T-helper 9 cell (primary cell): Measurements from ENCODE around the gene IKZF2.

Source experiments
- DNase-seq: peaks from one replicate; pipeline ENCODE4 v3.0.0-alpha.2; 2020

The IKZF2 gene

DNA sequence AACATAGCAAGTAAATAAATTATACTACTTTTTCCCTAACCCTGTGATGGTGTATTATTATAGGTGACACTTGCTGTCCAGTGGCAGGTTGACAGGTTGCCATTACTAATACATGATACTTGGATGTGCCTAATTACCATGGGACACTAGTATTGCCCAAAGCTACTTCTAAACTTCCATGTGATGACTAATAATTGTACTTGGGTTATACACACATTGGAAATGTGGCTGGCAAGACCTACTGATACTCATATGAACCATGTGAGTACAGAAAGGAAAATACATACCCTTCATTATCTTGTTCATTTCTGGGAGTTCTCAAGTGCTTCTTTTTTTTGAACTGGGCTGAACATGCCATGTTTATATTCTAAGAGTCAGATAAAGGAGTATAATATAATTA lies 156.4 kb downstream of the IKZF2 start:
- no peak for DNase-seq

DNA sequence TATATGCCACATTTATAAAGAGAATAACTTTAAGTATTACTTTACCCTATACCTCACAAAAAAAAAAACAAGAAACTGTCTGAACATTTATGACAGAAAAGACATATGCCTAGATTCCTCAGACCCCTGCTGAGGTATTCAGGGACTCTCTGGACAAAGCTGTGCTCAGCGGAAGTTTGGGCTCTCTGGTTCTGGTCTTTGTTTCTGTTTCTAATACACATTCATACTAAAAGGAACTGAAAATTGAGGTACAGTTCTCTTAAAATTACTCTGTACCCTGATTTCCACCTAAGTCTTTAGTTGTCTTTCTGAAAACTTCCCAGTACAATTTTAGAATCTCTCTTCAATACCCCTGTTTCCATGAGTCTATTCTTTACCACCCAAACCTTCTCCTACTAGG lies 160.3 kb downstream of the IKZF2 start:
- no peak for DNase-seq

DNA sequence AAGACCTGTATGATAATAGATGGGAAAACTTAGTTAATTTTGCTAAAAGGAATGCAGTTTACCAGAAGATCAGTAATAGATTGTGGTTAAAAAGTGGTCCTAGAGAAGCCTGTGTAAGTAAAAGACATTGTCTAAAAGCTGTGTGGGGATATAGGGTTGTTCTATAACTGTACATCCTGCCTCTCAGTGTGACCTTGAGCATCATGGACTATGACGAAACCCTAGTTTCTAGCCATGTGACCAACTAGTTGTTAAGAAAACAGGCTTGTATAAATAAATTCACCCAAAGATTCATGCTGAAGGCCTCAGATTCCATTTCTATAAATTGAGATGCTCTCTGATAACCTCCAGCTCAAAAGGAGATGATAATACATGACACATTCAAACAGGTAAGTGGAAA lies 160.7 kb downstream of the IKZF2 start:
- no peak for DNase-seq

DNA sequence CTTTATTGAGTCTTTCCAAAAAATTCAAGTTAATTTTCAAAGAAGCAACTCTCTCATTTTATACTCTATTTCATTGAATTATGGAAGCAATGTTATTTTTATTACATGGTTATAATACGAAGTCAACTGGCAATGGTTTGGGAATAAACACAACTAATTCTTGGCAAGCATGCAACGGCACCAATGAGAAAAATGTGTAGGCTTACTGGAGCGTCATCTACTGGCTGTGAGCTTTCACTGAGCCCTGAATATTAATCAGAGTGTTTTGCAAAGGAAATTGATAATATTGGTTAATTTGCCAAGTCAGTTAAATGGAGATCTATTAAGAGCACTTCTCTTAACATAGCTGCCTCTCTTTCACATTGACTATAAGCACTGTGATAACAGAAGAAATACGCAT lies 163.9 kb downstream of the IKZF2 start:
- DNase-seq, result no peak

DNA sequence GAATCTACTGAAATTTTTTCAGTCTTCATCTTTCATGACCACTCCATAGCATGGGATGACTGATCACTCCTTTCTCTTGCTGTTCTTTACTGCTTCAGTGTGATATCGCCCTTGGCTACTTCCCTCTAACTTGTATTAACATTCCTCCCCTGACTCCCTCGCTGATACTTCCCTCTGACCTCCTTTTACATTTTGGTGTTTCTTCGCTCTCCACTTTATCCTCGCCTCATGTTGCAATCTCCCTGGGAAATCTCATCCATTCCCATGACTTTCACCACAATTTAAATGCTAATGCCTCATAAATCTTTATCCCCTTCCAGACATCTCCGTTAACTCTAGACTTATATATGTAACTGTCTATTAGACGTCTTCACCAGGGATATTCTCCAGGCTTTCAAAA lies 167.3 kb downstream of the IKZF2 start:
- DNase-seq, result no peak

DNA sequence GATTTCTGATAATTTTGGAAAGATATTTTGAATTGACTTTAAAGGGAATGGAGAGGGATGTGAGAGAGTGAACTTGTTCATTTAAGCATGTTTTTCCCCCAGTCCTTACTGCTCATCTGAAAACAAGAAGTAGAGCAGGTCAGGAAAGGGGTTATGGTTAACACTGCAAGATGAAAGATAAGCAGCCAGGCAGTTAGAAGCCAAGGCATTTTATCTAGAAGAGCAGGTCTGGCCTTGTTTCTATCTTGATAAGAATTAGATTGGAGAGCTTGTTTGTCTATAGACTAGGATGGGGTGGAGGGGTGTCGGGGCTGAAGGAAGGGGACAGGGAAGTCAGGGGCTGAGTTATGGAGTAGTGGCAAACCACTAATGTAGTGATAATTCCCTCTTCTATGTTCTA lies 171.6 kb downstream of the IKZF2 start:
- no peak for DNase-seq

DNA sequence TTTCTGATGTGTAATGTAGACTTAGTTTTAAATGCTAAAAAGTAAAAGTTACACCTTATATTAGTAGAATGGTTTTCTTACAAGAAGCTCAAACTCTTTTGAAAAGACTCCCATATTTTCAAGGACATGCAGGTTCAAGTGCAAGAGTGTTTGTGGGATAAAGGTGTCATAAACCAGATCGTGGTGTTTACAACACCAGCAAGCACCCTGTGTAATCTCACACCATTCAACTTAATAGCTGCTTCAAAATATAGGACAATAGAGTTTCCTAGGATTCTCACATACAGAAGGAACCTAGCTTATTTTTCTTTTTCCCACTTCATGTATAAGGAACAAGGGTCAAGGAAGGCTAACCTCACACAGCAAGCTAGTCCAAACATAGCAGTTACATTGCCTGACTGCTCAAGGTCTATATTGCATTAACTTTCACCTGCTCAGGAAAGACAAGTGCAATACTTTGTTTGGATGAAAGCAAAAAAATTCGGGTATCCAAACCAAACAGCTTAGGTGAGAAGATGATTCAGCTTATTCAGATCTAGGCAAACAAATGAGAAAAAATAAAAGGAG lies 172.3 kb downstream of the IKZF2 start:
- no peak for DNase-seq

DNA sequence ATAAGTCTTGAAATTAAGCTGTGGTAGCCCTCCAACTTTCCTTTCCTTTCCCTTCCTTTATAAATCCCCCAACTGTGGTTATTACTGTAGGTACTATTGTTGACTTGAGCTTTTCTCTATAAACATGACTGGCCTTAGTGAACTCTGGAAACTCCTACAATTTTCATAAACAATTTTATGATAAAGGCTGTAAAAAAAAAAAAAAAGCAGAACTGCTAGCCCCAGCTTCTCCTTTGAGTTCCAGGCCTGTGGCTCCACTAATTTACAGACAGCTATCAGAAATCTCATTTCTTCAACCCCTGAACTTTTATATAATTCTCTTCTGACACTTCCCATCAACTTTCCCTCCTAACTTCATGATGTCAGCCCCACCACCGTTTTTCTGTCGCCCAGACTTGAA lies 174.3 kb downstream of the IKZF2 start:
- DNase-seq, result no peak

DNA sequence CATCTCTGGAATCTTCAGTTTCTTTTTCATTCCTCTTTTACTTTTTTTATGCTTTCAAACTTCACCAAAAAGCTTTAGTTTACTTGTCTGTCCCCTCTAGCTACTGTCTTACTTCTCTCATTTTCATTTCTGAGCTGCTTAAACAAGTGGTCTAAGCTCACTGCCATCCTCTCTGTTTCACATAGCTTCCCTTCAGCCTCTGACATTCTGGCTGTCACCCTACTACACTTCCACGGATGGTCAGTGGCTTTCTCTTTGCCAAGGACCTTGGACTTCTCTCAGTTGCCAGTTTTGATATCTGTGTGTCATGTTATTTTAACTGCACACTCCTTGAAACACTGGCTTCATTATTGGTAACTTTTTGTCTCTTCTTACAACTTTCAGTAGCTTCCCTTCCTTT lies 176.1 kb downstream of the IKZF2 start:
- DNase-seq, result no peak

DNA sequence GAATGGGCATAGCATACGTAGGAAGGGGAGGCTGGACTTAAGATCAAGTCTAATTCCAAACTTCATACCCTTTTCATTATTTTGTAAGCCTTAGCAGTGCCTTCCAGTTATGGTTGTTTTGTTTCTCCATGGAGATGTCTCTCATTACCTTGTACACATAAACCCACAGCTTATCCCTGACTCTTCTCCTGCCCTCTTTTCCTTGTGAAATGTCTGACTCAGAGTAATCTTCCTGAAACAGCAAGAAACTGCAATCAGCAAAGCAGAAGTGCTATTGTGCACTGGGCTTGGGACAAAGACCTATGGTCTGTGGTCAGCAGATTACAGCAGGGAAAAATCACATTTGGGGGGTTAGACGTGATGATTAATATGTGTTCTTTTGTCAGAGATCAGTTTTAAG lies 176.7 kb downstream of the IKZF2 start:
- DNase-seq, result no peak

DNA sequence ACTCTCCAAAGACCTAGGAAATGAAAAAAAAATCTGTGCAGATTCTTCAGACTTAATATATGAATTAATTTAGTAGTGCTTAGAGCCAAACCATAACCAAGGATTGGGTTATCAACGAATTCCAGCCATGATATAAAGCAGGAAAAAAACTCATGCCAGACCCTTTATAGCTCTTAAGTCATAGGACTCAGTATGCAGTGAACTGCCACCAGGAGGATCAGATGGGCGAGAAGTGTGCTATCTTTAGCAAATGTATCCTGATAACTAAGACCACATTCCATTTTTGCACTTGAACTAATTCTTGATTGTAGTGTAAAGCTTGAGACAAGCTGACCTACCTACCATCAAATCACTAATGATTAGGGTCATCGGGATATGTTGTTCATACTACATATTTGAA lies 178.1 kb downstream of the IKZF2 start:
- no peak for DNase-seq

DNA sequence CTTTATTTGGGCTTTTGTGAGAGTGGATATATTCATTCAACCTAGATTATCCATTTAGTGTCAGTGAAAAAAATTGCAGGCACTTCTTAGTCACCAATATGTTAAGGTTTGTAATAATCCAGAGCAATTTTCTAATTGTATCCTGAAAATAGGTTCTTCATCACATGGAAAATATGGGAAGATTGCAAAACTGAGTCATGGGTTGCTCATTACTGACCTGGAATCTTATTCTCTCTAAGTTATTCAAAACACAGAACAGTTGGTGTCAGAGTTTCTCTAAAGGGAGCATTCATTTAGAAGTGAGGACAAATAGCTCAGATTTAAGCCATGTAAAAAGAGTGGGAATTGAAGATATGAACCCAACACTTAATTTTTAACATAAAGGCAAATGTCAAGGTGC lies 181.3 kb downstream of the IKZF2 start:
- no peak for DNase-seq

DNA sequence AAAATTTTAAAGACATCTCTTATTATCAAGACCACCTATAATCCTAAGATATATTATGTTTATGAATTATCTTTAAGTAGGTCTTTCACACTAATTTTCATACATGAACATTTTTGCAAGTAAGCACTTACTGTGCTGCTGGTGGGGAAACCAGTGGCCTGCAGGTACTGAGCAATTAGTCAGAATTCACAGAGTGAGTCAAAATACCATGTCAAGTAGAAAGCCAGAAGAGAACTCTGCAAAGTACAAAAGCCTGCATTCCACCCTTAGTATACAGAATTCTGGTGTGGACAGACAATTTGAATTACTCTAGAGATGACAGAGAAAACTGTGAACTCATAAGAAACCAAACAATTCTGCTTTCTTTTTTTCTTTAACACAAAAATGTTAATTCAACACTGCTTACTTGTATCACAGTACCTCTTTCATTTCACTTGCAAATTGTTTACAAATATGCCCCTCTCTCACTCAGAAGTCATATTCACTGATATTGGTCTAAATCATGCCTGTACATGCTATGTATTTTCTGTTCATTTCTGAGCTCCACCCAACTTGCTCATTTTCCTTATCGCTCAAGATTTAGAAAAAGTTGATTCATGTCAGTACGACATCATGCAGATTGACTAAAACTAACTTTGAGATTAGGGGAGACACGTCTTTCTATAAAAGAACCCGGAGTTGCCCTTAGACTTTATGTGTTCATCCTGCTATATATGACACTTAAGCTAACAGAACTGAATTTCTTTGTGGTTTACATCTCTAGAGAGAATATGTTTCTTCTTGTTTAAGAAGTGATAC lies 182.9 kb downstream of the IKZF2 start:
- no peak for DNase-seq

DNA sequence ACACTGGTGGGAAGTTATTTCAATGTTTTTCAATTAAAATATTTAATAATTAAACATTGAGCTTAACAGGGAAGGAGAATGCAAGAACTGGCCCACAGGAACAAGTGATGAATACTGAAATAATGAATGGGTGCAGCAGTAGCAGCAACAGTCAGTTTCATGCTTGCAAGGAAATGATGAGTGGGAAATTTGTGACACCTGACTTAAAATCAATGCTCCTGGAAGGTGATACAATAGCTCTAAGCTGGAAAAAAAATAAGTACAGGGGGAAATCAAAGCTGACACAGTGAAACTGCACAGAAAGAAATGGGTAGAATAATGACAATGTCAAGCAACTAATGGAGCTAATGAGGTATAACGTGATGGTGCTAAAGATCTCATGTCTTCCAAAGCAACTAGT lies 184.5 kb downstream of the IKZF2 start:
- DNase-seq, result no peak

DNA sequence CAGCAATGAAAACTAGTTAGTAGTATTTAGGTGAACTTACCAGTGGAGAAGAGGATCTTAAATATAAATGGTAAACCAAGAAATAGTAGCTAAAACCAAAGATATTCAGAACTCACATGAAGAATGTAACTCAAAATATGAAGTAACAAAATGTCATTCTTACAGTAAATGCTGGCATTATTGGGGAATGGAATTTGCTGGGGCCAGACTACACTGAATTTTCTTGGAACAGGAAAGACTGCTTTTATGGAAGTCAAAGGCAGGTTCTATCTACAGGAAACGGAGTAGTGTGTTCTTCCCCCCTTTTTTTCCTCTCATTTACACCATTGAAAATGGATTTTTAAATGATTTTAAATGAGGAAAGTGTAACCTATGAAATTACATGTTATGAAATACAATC lies 188.7 kb downstream of the IKZF2 start:
- DNase-seq, result no peak

DNA sequence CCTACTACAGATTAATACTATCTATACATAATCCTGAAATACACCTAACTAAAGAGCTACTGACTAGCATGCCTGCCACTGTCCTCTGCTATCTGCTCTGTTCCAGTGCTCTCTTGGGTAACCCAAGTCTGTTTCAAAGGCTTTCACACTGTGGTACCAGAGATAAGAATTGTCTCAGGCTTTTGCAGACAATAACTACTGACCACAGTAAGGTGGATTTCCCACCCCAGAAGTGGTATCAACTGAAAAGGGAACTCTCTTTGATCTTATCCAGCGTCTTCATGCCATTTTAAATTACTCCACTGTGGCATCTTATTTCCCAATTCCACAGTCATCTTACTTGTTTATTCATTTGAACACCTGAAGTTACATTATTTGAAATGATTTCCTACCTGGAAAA lies 190.2 kb downstream of the IKZF2 start:
- no peak for DNase-seq

DNA sequence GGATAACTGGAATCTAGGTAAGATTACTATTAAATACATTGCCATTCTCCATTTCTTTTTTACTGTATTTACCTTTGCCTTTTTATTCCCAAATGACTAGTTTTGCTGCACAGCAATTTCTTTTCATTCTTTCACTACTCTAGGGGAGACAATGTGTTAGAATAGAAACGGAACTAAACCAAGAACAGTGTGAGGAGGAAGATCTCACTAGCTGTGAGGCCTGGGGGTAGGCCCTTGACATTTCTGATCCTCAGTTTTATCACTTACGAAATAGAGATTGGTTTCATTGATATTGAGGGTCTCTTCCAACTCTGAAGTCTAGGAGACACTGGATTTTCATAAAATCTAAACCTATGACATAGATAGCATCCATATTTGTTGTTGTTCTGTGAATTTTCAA lies 191.1 kb downstream of the IKZF2 start:
- no peak for DNase-seq

DNA sequence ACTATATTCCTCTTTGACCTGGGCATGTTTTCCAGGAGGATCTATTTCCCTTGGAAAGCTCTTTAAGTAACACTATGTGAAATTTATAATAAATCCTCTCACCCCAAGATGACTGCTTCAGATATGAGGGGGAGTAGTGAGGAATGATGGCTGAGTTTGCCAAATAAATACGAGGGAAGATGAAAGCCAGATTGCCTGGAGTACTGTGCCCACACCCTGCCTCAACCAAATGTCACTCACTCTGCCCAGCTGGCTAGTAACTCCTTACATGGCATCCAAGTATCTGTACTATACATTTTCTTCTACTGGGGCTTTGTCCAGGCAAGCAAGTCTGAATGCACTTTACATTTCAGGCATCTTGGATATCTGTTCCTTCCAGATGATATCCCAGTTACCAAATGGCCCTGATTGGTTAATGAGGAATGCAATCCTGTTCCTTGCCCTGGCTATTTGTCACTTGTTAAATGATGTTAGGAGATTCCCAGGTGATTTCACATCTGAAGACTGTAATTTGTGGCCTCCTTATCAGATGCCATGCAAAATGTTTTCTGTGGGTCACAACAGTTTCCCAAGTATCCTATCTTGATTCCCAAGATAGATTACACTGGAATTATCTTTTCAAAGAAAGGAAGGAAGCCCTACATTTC lies 191.8 kb downstream of the IKZF2 start:
- DNase-seq, result no peak

DNA sequence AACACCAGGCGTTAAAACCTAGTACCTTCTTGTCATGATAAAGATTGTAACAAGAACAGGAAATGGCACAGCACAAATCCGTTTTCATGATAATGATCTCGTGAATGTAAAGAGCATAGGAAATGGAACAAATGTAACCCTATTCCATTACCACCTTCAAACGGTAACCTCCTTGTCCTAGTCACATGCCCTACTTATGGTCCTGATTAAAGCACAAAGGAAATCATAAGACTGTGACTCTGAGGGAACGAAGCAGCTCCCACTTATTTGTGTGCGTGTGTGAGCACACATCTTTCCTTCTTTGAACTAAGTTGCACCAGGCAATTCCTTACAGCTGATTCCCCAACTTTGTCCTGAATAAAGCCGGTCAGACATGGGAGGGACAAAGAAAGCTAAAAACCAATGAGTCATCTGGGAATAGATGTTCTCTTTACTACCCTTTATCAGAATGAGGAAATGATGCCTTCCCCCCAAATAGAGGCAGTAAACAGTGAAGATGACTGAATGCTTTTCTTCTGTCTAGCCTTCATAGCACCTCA lies 192.6 kb downstream of the IKZF2 start:
- no peak for DNase-seq

DNA sequence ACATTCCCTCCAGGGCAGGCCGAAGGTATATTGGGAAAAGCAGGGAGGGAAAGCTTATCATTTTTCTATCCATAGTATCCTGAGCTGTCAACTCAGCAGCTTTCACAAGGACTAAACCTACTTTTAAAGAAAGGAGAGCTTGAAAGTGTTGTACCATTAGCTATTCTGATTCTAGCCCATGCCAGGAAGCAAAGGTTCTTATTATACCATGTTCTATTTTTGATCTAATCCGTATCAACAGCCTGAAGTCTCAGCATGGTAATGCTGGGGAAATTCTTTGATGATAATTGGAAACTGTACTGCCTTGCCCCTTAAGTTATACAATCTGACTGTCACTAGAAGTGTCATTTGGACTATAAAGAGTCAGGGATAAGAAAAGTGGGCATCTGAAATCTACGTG lies 193.3 kb downstream of the IKZF2 start:
- no peak for DNase-seq

DNA sequence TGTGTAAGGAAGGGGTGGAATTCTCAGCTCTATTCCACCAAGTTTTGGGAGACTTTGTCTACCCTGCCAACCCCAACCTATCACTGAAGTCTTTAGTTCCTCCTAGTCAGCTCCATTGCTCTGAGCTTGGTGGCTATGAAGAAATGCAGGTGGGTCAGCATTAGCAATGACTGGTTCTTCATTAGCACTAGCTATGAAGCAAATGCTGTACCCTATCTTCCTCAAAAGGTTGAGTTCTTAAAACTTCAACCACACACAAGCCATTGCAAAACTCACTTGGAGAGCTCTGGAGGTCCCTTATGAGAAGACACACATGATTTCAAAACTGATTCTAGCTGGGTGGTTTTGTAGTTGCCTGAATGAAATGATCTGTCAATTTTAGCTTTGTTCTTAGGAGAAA lies 193.8 kb downstream of the IKZF2 start:
- no peak for DNase-seq

DNA sequence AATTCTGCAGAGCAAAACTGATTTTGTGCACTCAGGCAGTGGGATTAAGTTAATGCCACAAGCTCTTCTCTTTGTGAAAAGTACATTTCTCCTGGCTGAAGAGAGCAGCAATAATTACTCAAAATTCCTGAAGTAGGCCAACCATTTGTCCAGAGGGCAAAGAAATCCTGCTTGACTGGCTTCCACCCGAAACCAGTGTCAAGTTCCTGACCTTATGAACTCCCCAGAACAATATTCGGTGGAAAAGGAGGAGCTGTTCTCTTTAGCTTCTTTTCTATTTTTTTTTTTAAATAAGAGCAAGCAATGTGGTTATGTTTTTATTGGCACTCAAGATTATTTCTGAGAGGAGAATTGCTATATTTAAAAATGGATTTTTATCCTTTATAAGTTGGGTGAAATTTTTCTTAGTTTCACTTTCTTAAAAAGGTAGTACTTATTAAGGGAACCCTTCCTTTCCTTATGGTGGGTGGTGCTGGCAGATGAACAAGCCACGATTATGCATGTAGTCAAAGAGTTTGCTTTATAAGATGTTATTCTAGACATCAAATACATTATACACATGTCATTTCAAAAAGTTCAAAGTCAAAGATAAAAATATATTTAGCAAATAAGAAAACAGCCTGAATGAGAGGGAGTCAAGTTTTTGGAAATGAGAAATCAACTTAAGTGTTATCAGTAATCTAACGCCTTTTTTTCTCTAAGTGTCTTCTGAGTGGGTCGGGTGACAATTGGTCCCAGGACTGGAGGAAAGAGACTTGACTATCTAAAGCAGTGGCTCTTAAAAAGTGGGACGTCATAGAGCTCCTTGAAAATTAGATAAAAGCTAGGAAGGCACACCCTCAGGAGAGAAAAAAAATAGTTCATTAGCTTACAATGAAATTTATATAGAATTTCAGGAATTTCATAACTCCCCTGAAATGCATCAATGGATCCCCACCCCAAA lies 194.5 kb downstream of the IKZF2 start:
- DNase-seq, result no peak
